ENCODE results near the gene STAG3.

The STAG3 gene

GRCh38 chr7:100157069-100157333 lies 20.7 kb upstream of the STAG3 start:
- TF ChIP-seq CTCF (IDR thresholded peaks at IDR 0.05; ENCODE audit: insufficient read depth, missing control alignments) = no peak
- DNase-seq (ENCODE audit: insufficient read length, low spot score) = no peak
- FAIRE-seq = no peak

GRCh38 chr7:100157334-100158228 lies 20.1 kb upstream of the STAG3 start:
- DNase-seq (ENCODE audit: insufficient read length, low spot score) (no peak), FAIRE-seq (no peak)

GRCh38 chr7:100158229-100159098 lies 19.3 kb upstream of the STAG3 start, which contains the start of gene TRAPPC14:
TRAPPC14 (minus strand) TSS chr7:100158723; CDS start chr7:100158499, 224 bp downstream.
- no peak for FAIRE-seq
- peak; percentile 99 for DNase-seq (ENCODE audit: insufficient read length, low spot score)
- TF ChIP-seq CTCF (IDR thresholded peaks at IDR 0.05; ENCODE audit: insufficient read depth, missing control alignments) = no peak

More at GRCh38 chr7:100157334-100158228, 20.1 kb upstream of the STAG3 start:
- no peak for TF ChIP-seq CTCF (IDR thresholded peaks at IDR 0.05; ENCODE audit: insufficient read depth, missing control alignments)

- TF ChIP-seq CTCF (IDR thresholded peaks at IDR 0.05; ENCODE audit: insufficient read depth, missing control alignments) = no peak
- DNase-seq (ENCODE audit: insufficient read length, low spot score) = no peak
- no peak for FAIRE-seq
These were observed 18.6 kb upstream of the STAG3 start for GRCh38 chr7:100159099-100159623.

- no peak for FAIRE-seq
- TF ChIP-seq CTCF (IDR thresholded peaks at IDR 0.05; ENCODE audit: insufficient read depth, missing control alignments) = no peak
- no peak for DNase-seq (ENCODE audit: insufficient read length, low spot score)
These were observed 17.7 kb upstream of the STAG3 start for GRCh38 chr7:100160067-100160466.

GRCh38 chr7:100163006-100163531 lies 14.6 kb upstream of the STAG3 start:
- DNase-seq (ENCODE audit: insufficient read length, low spot score) = no peak
- TF ChIP-seq CTCF (IDR thresholded peaks at IDR 0.05; ENCODE audit: insufficient read depth, missing control alignments) = no peak
- no peak for FAIRE-seq
